ENCODE measurements around the gene FOXL3.

Gene FOXL3

GRCh38 chr7:284762-285722, 4.9 kb upstream of the FOXL3 start:
- TF ChIP-seq EP300 (IDR thresholded peaks at IDR 0.05; ENCODE audit: borderline replicate concordance) (no peak), TAF1 (IDR thresholded peaks at IDR 0.05; ENCODE audit: low read depth) (no peak), NFIC (IDR thresholded peaks at IDR 0.05) (no peak), FOXM1 (IDR thresholded peaks at IDR 0.05; ENCODE audit: borderline replicate concordance, low read depth) (no peak), USF1 (IDR thresholded peaks at IDR 0.05) (no peak), CREB1 (IDR thresholded peaks at IDR 0.05; ENCODE audit: low read depth) (no peak), TEAD4 (IDR thresholded peaks at IDR 0.05) (no peak), EGR1 (IDR thresholded peaks at IDR 0.05) (no peak), ZBTB7A (IDR thresholded peaks at IDR 0.05; ENCODE audit: low read depth) (no peak), TCF12 (IDR thresholded peaks at IDR 0.05; ENCODE audit: low read depth) (no peak), RAD21 (IDR thresholded peaks at IDR 0.05; ENCODE audit: low read depth) (no peak), YY1 (IDR thresholded peaks at IDR 0.05; ENCODE audit: low read depth) (no peak), MAX (IDR thresholded peaks at IDR 0.05) (no peak)

DNA sequence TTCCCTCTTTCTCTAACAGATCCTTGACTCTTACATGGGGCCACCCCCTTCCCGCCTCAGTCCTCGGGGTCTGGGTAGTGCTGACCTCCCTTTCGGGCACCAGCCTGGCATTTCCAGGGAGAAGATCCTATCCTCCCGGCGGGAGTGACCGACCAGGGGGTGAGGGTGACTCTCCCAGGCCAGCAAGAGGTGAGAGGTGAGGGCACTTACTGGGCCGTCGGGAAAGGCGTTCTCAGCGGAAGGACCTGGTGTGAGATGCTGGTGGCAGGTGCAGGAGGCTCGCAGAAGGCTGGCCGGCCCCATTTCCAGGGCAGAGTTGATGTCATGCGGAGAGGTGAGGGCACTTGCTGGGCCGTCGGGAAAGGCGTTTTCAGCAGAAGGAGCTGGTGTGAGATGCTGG, 4.2 kb upstream of the FOXL3 start:
- TF ChIP-seq CREB1 (IDR thresholded peaks at IDR 0.05; ENCODE audit: low read depth) (no peak), YY1 (IDR thresholded peaks at IDR 0.05; ENCODE audit: low read depth) (no peak), EP300 (IDR thresholded peaks at IDR 0.05; ENCODE audit: borderline replicate concordance) (no peak), RAD21 (IDR thresholded peaks at IDR 0.05; ENCODE audit: low read depth) (no peak), ZBTB7A (IDR thresholded peaks at IDR 0.05; ENCODE audit: low read depth) (no peak), NFIC (IDR thresholded peaks at IDR 0.05) (no peak), FOXM1 (IDR thresholded peaks at IDR 0.05; ENCODE audit: borderline replicate concordance, low read depth) (no peak), TEAD4 (IDR thresholded peaks at IDR 0.05) (no peak), TAF1 (IDR thresholded peaks at IDR 0.05; ENCODE audit: low read depth) (no peak), CEBPB (IDR thresholded peaks at IDR 0.05) (no peak), REST (IDR thresholded peaks at IDR 0.05; ENCODE audit: low read depth) (no peak), MAX (IDR thresholded peaks at IDR 0.05) (no peak), USF1 (IDR thresholded peaks at IDR 0.05) (no peak), TCF12 (IDR thresholded peaks at IDR 0.05; ENCODE audit: low read depth) (no peak)

DNA sequence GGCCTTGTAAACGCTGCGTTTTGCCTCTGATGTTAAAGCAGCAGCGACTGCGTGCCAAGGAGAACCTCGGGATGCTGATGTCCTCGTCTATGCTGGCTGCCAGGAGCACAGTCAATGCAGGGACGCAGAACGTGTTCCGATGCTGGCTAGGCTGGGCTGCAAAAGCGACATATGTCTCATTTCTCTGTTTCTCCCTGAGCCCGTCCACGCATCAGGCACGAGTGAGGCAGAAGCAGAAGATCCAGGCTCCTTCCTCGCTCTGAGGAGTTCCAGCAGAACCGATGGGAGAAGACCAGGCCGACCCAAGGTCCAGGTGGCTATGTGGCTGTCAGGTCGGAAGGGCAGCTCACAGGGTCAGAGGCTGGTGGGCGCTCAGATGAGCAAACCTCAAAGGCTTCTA, 3.7 kb upstream of the FOXL3 start:
- TF ChIP-seq ZBTB7A (IDR thresholded peaks at IDR 0.05; ENCODE audit: low read depth) (no peak), TEAD4 (IDR thresholded peaks at IDR 0.05) (no peak), MAX (IDR thresholded peaks at IDR 0.05) (no peak)

DNA sequence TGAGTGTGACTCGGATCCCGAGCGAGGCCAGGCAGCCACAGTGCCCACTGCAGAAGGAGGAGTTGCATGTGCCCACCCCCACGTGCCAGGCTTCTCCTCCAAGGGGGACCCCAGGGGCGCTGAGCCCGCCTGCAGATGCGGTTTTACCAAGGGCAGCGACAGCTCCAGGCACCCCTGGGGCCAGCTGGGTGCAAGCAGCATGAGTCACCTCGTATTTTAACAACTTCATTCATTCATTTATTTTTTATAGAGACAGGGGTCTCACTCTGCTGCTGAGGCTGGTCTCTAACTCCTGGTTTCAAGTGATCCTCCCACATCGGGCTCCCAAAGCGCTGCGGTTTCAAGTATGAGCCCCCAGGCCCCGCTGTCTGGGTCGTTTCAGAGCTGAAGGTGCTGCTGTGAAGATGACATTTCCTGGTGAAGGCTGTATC, 1.3 kb upstream of the FOXL3 start:
- TF ChIP-seq MAX (IDR thresholded peaks at IDR 0.05) (no peak), REST (IDR thresholded peaks at IDR 0.05; ENCODE audit: low read depth) (no peak), CREB1 (IDR thresholded peaks at IDR 0.05; ENCODE audit: low read depth) (no peak)

- no peak for TF ChIP-seq RAD21 (IDR thresholded peaks at IDR 0.05; ENCODE audit: low read depth)
- TF ChIP-seq MAX (IDR thresholded peaks at IDR 0.05) = no peak
- no peak for TF ChIP-seq EGR1 (IDR thresholded peaks at IDR 0.05)
- TF ChIP-seq CEBPB (IDR thresholded peaks at IDR 0.05) = no peak
- no peak for TF ChIP-seq USF1 (IDR thresholded peaks at IDR 0.05)
- no peak for TF ChIP-seq FOXM1 (IDR thresholded peaks at IDR 0.05; ENCODE audit: borderline replicate concordance, low read depth)
- no peak for TF ChIP-seq ZBTB7A (IDR thresholded peaks at IDR 0.05; ENCODE audit: low read depth)
- no peak for TF ChIP-seq NFIC (IDR thresholded peaks at IDR 0.05)
- TF ChIP-seq TCF12 (IDR thresholded peaks at IDR 0.05; ENCODE audit: low read depth) = no peak
- TF ChIP-seq YY1 (IDR thresholded peaks at IDR 0.05; ENCODE audit: low read depth) = no peak
- TF ChIP-seq REST (IDR thresholded peaks at IDR 0.05; ENCODE audit: low read depth) = no peak
- no peak for TF ChIP-seq EP300 (IDR thresholded peaks at IDR 0.05; ENCODE audit: borderline replicate concordance)
- no peak for TF ChIP-seq TEAD4 (IDR thresholded peaks at IDR 0.05)
- no peak for TF ChIP-seq CREB1 (IDR thresholded peaks at IDR 0.05; ENCODE audit: low read depth)
- TF ChIP-seq TAF1 (IDR thresholded peaks at IDR 0.05; ENCODE audit: low read depth) = no peak
Observed at GRCh38 chr7:289209-289755, 688 bp upstream of the FOXL3 start.
